Fibroblast of skin of back (primary cell): Measurements from ENCODE around the gene TNNT2.

Source experiments
- DNase-seq: peaks from one replicate; pipeline ENCODE4 v3.0.0-alpha.2; 2013

Gene TNNT2

DNA sequence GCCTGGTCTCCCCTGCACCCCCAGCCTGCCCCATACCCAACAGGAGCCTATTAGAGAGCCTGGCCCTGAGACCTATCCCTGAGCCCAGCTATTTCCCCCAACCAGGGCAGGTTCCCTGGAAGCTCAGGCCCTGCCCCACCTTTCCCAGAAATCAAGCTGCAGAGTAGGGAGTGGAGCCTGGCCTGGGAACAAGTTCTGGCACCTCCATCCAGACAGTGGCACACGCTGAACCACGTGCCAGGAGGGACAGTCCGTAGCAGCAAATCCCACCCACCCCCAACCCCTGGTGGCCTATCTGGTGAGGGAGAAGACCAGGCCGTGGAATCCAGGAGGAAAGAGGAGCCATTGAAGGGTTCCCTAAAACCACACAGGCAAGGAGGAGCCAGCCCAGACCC is 22.6 kb downstream of the TNNT2 start:
- DNase-seq, result no peak

DNA sequence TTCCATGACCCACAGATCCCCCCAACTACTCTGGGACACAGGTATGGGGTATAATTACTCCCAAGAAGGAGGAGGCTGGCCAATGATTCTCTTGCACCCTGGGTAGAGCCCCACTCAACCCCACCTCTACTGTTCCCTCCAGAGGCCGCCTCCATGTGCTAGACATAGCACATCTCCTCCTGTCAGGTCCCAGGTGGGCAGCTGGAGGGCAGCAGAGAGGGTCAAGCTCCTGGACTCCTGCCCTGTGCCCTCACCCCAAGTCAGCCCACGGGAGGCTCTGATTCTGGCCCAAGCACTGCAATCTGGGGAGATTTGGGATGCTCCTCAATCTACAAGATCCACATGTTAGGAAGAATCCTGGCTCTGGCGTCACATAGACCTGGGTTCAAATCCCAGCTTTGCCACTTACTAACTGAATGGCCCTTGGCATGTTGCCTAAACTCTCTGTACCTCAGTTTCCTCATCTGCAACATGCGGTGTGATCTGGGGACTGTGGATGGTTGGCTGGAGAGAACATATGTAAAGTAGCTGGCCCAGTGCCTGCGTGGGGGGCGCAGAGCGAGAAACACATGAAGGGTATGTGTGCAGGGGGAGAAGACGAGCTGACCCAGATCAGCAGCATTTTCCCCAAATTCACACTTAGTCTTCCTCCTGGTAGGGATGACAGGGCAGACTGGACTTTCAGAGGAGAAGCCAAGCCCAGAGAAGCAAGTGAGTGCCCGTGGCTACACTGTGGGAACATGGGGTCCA is 23.2 kb downstream of the TNNT2 start:
- DNase-seq, result no peak

DNA sequence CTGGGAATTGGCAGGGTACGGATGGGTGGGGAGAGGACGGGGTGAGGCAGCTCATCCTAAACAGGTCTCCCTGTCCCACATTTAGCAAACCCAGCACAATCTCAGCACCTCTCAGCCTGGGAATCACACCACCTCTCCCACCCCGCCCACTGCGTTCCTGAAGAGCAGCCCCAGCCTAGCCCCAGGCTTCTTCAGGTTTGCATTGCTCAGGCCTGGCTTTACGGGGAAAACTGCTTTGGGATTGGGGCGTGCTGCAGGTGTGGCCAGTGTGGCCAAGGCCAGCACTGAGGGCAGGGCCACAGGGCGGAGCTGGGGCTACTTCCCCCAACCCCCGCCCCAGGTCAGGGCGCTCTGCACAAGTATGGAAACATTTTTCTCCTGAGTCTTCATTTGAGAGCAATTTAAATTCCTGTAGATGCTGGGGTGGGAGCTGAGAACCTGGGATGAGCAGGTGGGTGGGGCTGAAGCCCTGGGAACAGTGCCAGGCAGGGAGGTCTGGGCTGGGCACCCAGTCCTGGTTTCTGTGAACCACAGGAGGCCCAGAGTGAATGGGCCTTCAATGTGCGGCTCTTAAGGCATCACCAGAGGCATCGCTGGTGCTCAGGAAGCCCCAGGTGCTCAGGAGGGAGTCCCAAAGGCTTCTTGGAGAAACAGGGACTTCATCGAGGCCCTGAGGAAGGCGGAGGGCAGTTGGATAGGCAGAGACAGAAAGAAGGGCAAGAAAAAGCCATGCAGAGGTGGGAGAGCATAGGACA is 24.1 kb downstream of the TNNT2 start:
- no peak for DNase-seq

GRCh38 chr1:201351617-201352016 is 25.9 kb downstream of the TNNT2 start:
- no peak for DNase-seq

- DNase-seq, result no peak
Observed at GRCh38 chr1:201350884-201351283, 26.6 kb downstream of the TNNT2 start.

GRCh38 chr1:201350361-201350725 is 27.1 kb downstream of the TNNT2 start:
- DNase-seq, result no peak

GRCh38 chr1:201349092-201349491 is 28.4 kb downstream of the TNNT2 start:
- DNase-seq, result no peak

DNA sequence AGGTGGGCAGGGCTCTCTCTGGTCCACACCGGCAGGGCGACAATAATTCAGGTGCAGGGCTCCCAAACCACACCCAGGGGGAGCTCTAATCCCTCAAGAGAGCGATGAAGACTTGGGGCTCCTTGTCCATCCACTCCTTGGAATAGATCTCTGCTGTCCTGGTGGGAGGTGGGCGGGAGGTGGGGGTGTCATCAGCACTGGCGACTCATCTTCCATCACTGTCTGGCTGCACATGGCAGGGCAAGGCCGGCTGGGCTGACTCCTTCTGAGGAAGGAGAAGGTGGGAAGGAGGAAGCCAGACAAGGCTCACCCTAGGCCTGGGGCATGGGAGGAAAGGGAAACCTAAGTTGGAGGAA is 29.3 kb downstream of the TNNT2 start:
- DNase-seq, result peak; percentile 56

DNA sequence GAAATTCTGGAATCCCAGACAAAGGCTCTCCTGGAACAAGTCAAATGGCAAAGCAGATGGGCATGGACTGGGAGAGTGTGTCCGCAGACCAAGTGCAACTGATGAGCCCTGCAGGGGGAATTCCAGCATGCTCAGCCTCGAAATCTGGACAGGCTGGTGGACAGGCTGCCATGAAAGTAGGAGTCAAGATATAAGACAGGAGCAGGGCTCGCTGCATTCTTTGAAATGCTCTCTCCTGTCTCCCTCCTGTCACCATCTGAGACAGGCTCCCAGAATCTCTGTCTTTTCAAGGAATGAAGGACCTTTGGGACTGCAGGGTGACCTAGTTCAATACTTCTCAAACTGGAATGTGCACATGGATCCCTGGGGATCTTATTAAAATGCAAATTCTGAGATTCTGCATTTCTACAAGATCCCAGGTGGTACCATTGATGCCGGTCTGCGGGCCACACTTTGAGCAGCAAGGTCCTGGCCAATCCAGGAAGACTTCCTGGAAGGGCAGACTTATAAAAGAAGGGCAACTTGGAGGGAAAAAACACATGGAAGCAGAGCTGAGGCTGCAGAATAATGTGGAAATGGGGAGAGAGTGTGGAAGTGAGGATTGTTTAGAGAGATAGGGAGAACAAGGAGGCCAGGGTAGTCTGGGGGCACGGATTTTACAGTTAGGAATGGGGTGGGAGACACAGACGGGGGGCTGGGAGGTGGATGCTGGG is 29.8 kb downstream of the TNNT2 start:
- no peak for DNase-seq

GRCh38 chr1:201346987-201347386 is 30.5 kb downstream of the TNNT2 start:
- no peak for DNase-seq

GRCh38 chr1:201346337-201346939 is 31.0 kb downstream of the TNNT2 start:
- DNase-seq, result peak; percentile 63

DNA sequence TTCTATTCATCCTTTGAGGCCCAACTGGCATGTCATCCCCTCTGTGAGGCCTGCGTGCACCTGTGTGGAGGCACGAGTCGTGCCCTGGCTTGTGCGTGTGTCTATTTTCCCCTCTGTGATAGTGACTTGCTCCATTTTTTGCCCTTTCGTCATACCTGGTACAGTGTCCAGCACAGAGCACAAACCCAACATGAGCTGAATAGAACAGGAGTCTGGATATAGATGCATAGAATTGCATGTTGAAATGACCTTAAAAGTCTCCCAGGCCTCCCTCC is 32.5 kb downstream of the TNNT2 start:
- DNase-seq, result no peak

DNA sequence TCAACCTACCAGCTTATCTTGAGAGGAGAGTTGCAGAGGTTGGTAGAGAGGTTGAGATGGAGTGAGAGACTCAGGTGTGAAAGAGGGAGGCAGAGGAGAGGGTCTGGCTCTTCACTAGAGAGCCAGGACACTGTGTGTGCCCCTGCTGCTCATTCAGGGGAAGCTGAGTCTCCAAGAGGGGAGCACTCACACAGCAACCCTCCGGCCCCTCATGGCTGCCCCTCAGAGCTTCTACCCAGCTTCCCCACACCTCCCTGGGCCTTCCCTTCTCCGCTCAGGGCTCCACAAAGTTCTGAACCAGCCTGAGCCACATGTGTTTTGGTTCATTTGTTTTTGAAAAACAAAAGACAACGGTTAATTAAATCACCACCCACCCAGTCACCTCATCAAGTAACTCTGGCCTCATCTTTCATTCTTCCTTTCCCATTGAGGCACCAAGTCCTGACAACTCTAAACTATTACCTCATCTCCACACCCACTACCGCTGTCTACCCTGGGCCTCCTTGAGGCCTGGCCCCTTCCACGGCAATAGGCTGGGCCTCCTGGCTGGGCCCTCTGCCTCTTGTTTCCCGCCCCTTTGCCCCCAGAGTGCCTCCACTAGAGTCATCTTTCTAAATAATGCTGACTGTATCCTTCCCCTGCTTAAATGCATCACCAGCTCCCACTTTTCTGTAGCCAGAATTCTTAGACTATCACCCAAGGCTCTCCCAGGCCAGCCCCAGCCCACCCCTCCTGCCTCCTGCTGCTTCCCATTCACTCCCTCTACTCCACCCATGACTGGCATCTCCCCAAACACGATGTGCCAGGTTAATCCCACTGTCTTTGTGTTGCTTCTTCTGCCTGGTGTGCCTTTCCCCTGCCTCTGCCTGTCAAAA is 33.0 kb downstream of the TNNT2 start:
- DNase-seq, result no peak

GRCh38 chr1:201341377-201341776 is 36.1 kb downstream of the TNNT2 start:
- DNase-seq, result no peak

DNA sequence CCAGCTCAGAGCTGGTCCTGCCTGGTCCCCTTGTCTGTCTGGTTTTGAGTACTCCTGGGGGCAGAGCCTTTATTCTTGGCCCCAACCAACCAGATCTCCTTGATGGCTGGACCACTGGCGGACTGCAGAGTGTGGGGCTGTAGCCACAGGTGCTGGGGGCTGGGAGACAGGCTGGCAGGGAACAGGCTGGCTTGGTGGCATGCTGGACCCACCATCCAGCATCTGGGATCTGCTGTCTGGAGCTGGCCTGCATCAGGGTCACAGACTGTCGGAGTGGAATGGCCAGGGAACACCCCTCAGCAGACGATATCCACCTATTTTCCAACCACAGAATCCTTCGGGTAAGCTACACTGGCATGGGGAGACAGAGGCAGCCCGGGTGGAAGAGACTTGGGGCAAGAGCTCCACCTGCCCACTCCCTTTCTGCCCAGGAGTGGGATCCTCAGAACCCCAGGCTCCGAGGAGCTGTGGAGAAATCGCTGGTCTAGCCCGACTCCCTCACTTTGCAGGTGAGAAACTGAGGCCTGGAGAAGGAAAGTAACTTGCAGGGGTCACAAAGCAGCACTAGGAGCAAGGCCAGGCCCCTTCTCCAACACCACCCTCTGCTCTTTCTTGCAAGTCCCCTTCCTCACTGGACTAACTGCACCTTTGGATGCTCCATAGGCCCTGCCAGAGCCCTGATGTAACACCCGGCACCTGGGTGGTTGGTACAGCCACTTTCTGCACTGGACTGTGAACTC is 40.6 kb downstream of the TNNT2 start:
- DNase-seq, result no peak

DNA sequence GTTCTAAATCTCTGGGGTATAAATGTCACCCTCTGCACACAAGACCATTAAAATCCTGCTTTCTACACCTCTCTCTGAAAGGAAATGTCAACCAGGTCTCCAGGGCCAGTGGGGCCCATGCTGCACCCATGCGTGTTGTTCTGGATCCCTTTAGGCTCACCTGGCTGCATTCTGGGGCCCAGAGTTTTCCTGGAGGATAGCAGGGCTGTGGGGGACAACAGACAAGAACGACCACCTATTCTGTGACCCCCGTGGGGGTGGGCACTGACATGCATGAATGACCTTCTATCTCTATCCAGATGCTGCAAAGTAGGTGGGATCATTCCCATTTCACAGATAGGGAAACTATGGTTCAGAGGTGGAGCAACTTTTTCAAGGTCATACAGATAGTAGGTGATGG is 41.6 kb downstream of the TNNT2 start:
- no peak for DNase-seq

GRCh38 chr1:201335174-201335870 is 42.2 kb downstream of the TNNT2 start:
- DNase-seq, result no peak

DNA sequence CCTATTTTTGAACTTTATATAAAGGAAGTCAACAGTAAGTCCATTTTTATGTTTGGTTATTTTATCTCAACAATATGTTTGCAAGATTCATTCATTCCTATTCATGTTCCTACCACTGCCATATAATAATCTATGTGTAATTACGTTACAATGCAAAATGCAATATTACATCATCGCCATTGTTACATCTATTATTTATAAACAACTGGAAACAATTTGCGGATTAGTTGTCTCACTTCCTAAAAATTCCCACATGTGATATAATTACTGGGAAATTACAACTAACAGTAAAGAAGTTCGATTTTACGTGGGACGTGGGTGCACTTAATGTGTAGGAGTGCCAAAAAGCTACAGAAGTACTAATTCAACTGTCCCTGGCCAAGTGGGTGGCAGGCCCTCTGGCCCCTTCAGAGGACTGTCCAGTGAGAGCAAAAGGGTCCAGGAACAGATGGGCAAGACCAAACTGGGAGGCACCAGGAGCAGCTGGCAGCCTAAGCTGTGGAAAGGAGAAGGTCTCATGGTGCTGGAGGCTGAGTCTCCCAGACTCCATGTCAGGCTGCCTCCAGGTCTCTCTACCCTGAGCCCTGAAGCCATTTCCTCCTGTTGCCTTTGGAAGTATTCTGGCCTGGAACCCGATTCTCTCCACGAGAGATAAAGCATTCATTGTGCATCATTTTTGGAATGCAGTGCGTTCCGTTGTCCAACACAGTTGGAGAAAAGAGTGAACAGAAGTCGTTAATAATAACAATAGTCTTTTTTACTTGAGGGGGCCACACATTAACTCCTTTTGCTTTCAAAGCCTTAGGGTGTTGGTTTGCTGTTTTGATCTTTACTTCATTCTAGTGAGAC is 42.9 kb downstream of the TNNT2 start:
- no peak for DNase-seq

DNA sequence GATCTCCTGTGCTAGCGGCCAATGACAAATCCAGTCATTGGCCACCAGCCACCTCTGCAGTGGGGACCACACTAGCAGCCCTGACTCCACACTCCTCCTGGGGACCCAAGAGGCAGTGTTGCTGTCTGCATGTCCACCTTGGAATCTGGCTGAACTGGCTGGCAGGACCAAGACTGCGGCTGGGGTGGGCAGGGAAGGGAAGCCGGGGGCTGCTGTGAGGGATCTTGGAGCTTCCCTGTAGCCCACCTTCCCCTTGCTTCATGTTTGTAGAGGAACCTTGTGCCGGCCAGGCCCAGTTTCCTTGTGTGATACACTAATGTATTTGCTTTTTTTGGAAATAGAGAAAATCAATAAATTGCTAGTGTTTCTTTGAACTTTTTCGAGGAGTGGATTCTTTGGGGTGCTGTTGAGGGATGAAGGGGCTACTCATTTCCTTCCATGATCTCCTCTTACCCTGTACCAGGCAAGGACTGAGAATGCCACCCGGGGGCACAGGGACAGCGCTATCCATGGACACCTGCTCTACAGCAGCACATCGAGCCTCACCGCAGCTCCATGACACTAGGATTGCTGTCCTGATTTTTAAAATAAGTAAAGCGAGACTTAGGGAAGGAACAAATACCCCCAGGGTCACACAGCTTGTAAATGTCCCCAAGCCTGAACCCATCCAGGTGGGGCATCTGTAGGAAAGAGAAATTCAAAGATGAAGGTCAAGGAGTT is 44.7 kb downstream of the TNNT2 start:
- DNase-seq, result no peak

DNA sequence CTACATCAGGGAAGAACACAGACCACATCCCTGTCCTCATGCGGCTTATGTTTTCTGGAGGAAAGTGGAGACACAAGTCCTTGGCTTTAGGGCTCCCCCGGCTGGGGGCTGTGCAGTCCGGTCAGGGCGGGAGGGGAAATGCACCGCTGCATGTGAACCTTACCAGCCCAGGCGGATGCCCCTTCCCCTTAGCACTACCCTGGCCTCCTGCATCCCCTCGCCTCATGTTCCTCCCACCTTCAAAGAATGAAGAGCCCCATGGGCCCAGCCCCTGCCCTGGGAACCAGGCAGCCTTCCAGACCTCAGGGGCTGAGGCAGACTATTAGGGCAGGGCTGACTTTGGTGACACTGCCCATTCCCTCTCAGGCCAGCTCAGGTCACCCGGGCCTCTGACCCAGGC is 45.5 kb downstream of the TNNT2 start:
- DNase-seq, result no peak
